Keratinocyte (primary cell): Measurements from ENCODE around the gene CCDC126. TPM values are rescaled to one million over a fixed set of nuclear protein-coding genes. Genes with fewer than 3 reads are reported as not detected.

Experiments
- DNase-seq: peaks from one replicate; pipeline ENCODE4 v3.0.0-alpha.2; 2011; ENCODE audit warnings: low read depth, missing footprints, low spot score
- FAIRE-seq: peaks from 2 replicates; lab custom pipeline; 2011; peaks lifted over from hg19 to GRCh38; lab: Jason Lieb, UNC
- H2AFZ ChIP-seq: 2 replicates; pipeline ENCODE4 v1.6.0; 2012; ENCODE audit warnings: low read length, control low read depth, inconsistent platforms; ENCODE audit not compliant: control insufficient read depth
- H3K27ac ChIP-seq: 2 replicates; pipeline ENCODE4 v1.5.1; 2011; ENCODE audit warnings: low read length; ENCODE audit not compliant: control insufficient read depth, insufficient read depth
- H3K27me3 ChIP-seq: 3 replicates; pipeline ENCODE4 v1.6.0; 2011; ENCODE audit warnings: low read length; ENCODE audit not compliant: control insufficient read depth, insufficient read depth; ENCODE audit errors: extremely low read depth
- H3K36me3 ChIP-seq, 2 experiments: 2 replicates in 1 of 2; 3 replicates in 1 of 2; pipeline ENCODE4 v1.5.1; 2011; ENCODE audit warnings: low read length in 2 of 2, mild to moderate bottlenecking in 1 of 2; ENCODE audit not compliant: control insufficient read depth in 2 of 2, insufficient read depth in 2 of 2; ENCODE audit errors: extremely low read depth in 1 of 2
- H3K4me1 ChIP-seq: 3 replicates; pipeline ENCODE4 v1.5.1; 2011; ENCODE audit warnings: low read length; ENCODE audit not compliant: control insufficient read depth, insufficient read depth; ENCODE audit errors: extremely low read depth
- H3K4me2 ChIP-seq: 3 replicates; pipeline ENCODE4 v1.6.0; 2011; ENCODE audit warnings: low read depth, low read length; ENCODE audit not compliant: control insufficient read depth, insufficient read depth; ENCODE audit errors: extremely low read depth
- H3K4me3 ChIP-seq, 3 experiments: fragments of 200-600 bp in 1 of 3; sonication (generic) in 1 of 3; 2 replicates in 2 of 3; 3 replicates in 1 of 3; pipeline ENCODE4 v1.5.1; 2011 to 2016; ENCODE audit warnings: low read length in 3 of 3, mild to moderate bottlenecking in 3 of 3, control low read depth in 2 of 3, inconsistent platforms in 1 of 3, low read depth in 1 of 3, mixed read lengths in 1 of 3, mixed run types in 1 of 3, moderate library complexity in 1 of 3; ENCODE audit not compliant: control insufficient read depth in 2 of 3, insufficient read depth in 2 of 3; ENCODE audit errors: extremely low read depth in 1 of 3
- H3K79me2 ChIP-seq: 2 replicates; pipeline ENCODE4 v1.6.0; 2012; ENCODE audit warnings: low read length; ENCODE audit not compliant: control insufficient read depth, insufficient read depth
- H3K9ac ChIP-seq: 3 replicates; pipeline ENCODE4 v1.6.0; 2011; ENCODE audit warnings: low read length; ENCODE audit not compliant: control insufficient read depth, insufficient read depth; ENCODE audit errors: extremely low read depth
- H3K9me1 ChIP-seq: 3 replicates; pipeline ENCODE4 v1.6.0; 2011; ENCODE audit warnings: low read length; ENCODE audit not compliant: control insufficient read depth, insufficient read depth; ENCODE audit errors: extremely low read depth
- H3K9me3 ChIP-seq: 2 replicates; pipeline ENCODE4 v1.5.1; 2012; ENCODE audit warnings: low read depth, low read length; ENCODE audit not compliant: control insufficient read depth
- H4K20me1 ChIP-seq: 3 replicates; pipeline ENCODE4 v1.6.0; 2011; ENCODE audit warnings: low read length; ENCODE audit not compliant: control insufficient read depth, insufficient read depth; ENCODE audit errors: extremely low read depth
- CTCF ChIP-seq, 3 experiments: IDR thresholded peaks in 1 of 3; conservative IDR thresholded peaks in 1 of 3; optimal IDR thresholded peaks in 1 of 3; 2 replicates in 2 of 3; 3 replicates in 1 of 3; pipeline versions ENCODE3 to v1.5.1; 2011; ENCODE audit warnings: low read length in 3 of 3, mild to moderate bottlenecking in 3 of 3, moderate library complexity in 2 of 3, control low read depth in 1 of 3, inconsistent platforms in 1 of 3; ENCODE audit not compliant: insufficient read depth in 2 of 3; ENCODE audit errors: extremely low read depth in 1 of 3
- EZH2 ChIP-seq: IDR thresholded peaks from one replicate; pipeline ENCODE4 v1.6.1; 2012; ENCODE audit warnings: inconsistent platforms, mild to moderate bottlenecking, low read length, moderate library complexity
- dilution Hi-C: fragments of 300-500 bp; cut with MboI; formaldehyde crosslinking; loops from one replicate; pipeline ENCODE4 v1.7.0; 2020; ENCODE audit warnings: low sequenced_read_pairs; ENCODE audit not compliant: extremely low pct_ligation_motif_present
- polyA plus RNA-seq, 5 experiments: library from polyadenylated mRNA; depleted of rRNA in 3 of 5; stranded (reverse) in 3 of 5; stranded (forward) in 1 of 5; unstranded in 1 of 5; fragments of >200 nt; gene quantifications; 1 replicate in 1 of 5; 2 replicates in 3 of 5; 3 replicates in 1 of 5; pipeline versions ENCODE4 v1.2.1 to v1.2.3, GENCODE V29; 2011 to 2012; ENCODE audit warnings: missing spikeins in 2 of 5, low read depth in 1 of 5, low replicate concordance in 1 of 5

Gene CCDC126
- polyA plus RNA-seq, 1 donor (not counting 4 experiments of a cell fraction or from before 2014, with no cell fraction given), result 8.4 TPM

DNA sequence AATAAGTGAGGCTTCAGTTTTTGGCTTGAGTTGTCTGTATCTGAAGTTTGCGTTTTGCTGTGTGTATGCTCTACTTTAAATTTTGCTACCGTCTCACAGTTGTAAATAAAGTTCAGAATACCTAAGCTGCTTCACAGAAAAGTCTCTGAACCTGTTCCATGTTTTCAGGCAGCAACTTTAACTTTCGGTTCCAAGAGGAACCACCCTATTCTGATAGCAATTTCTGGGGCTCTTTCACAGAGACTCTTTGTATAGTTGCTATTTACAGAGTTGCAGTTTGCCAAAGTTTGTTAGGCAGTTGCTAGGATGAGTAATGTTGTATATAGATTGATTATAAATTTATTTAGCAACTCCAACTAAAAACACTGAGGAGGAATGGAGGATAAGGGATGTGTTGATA is 88.5 kb downstream of the CCDC126 start:
- H3K27me3 ChIP-seq, result no peaks in the 10 kb centered on the region
- FAIRE-seq (no peak), DNase-seq (no peak)

GRCh38 chr7:23687011-23687410 is 89.8 kb downstream of the CCDC126 start:
- FAIRE-seq, result no peak

More for the DNA sequence above, 88.5 kb downstream of the CCDC126 start:
- Histone ChIP-seq H3K27ac (no peak overlapping the region), H4K20me1 (no peaks in the 10 kb centered on the region), H3K4me1 (no peaks in the 10 kb centered on the region), H3K79me2 (no peaks in the 10 kb centered on the region), H3K9ac (no peak overlapping the region), H3K4me3 (no peak overlapping the region), H3K36me3 (no peaks in the 10 kb centered on the region), H3K4me2 (no peak overlapping the region), H3K9me3 (no peaks in the 10 kb centered on the region), H3K9me1 (no peaks in the 10 kb centered on the region), H2AFZ (no peak overlapping the region)
- TF ChIP-seq EZH2, result no peak
- no peak for TF ChIP-seq CTCF (optimal IDR thresholded peaks at IDR 0.05 in 1 of 3, IDR thresholded peaks at IDR 0.05 in 1 of 3, conservative IDR thresholded peaks at IDR 0.05 in 1 of 3; ENCODE audit: extremely low read depth in 1 of 3, insufficient read depth in 2 of 3, low read length in 3 of 3)
- dilution Hi-C loops, result no loop called here

More at GRCh38 chr7:23687011-23687410, 89.8 kb downstream of the CCDC126 start:
- H3K27ac ChIP-seq, result no peak overlapping the region
- H2AFZ ChIP-seq, result no peak overlapping the region
- no peak for DNase-seq
- no peak overlapping the region for H3K4me2 ChIP-seq
- no peaks in the 10 kb centered on the region for H3K27me3 ChIP-seq
- no peak overlapping the region for H3K4me3 ChIP-seq
- H3K9me1 ChIP-seq, result no peaks in the 10 kb centered on the region
- H3K9me3 ChIP-seq, result no peaks in the 10 kb centered on the region
- H3K36me3 ChIP-seq, result no peaks in the 10 kb centered on the region
- dilution Hi-C loops, result no loop called here
- TF ChIP-seq EZH2 (no peak), CTCF (optimal IDR thresholded peaks at IDR 0.05 in 1 of 3, IDR thresholded peaks at IDR 0.05 in 1 of 3, conservative IDR thresholded peaks at IDR 0.05 in 1 of 3; ENCODE audit: extremely low read depth in 1 of 3, insufficient read depth in 2 of 3, low read length in 3 of 3) (no peak)
- no peaks in the 10 kb centered on the region for H3K79me2 ChIP-seq
- H3K4me1 ChIP-seq, result no peaks in the 10 kb centered on the region
- H4K20me1 ChIP-seq, result no peaks in the 10 kb centered on the region
- no peak overlapping the region for H3K9ac ChIP-seq
